GM10248 (cell line): ENCODE data around the gene RABL3.

Experiments used
- CTCF ChIA-PET: fragments of 300-600 bp; sonication (Branson Sonifier 250); formaldehyde crosslinking; extraction: SDS; loops from one replicate; lab custom pipeline; 2021; ENCODE audit warnings: antibody characterized with exemption; lab: Yijun Ruan, JAX
- POLR2A ChIA-PET: fragments of 350-650 bp; sonication (Branson Sonifier 250); formaldehyde crosslinking; extraction: SDS; loops from one replicate; lab custom pipeline; 2020; ENCODE audit warnings: antibody characterized with exemption; lab: Yijun Ruan, JAX
- DNase-seq: peaks from one replicate; pipeline ENCODE4 v3.0.0; 2012; ENCODE audit errors: extremely low spot score
- TF ChIP-seq, protein P1 (sequence below): IDR thresholded peaks from 2 replicates; pipeline ENCODE4 v1.5.1; 2012; ENCODE audit warnings: mild to moderate bottlenecking, low read depth; ENCODE audit errors: extremely low read depth, missing control alignments, control extremely low read depth

RABL3 gene

DNA sequence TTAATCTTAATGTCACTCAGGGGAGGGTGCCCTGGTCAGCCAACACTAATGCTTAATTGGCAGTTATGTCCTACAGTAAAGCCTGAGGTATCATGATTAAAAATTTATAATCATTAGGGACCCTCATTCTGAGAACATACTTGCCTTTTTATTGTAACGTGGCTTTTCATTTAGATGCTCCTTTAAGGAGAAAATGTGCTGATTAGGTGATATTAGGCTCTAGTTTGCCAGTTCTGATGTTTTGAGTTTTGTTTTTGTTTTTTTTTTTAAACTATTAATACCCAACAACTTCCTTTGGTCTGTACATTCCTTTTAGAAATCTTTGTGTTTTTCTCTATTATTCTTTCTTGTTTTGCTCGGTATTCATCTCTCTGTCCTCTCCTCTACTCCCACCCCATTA, 10.5 kb upstream of the RABL3 start:
- TF ChIP-seq, protein P1, sequence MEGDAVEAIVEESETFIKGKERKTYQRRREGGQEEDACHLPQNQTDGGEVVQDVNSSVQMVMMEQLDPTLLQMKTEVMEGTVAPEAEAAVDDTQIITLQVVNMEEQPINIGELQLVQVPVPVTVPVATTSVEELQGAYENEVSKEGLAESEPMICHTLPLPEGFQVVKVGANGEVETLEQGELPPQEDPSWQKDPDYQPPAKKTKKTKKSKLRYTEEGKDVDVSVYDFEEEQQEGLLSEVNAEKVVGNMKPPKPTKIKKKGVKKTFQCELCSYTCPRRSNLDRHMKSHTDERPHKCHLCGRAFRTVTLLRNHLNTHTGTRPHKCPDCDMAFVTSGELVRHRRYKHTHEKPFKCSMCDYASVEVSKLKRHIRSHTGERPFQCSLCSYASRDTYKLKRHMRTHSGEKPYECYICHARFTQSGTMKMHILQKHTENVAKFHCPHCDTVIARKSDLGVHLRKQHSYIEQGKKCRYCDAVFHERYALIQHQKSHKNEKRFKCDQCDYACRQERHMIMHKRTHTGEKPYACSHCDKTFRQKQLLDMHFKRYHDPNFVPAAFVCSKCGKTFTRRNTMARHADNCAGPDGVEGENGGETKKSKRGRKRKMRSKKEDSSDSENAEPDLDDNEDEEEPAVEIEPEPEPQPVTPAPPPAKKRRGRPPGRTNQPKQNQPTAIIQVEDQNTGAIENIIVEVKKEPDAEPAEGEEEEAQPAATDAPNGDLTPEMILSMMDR = no peak
- no peak for DNase-seq
- ChIA-PET CTCF (interaction anchor here (1.1 to 2.0 kb wide), 3 partner anchors 9 to 20 kb away, joined by 3 to 13 read pairs (median 7); no protein-coding TSS in a partner anchor), POLR2A (no interaction called here)

DNA sequence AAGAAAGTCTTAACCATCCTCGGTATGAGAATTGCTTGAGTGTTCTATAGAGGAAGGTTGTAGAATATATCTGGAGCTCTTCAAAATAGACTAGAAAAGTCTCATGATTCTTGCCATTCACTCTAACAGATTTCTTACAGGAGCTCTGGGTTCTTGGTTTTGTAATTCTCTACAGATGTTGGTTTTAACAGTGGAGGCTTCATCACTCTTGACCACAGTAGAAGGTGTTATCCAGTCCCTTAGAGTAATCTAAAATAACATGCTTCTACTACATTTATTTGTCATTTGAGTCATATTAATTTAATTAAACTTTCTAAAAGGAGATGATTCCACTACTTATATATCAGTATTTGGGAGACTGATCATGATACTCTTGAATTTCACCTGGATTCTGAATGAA, 9.9 kb upstream of the RABL3 start:
- TF ChIP-seq, protein P1 = no peak
- CTCF ChIA-PET = no interaction called here
- DNase-seq = no peak
- POLR2A ChIA-PET = no interaction called here

DNA sequence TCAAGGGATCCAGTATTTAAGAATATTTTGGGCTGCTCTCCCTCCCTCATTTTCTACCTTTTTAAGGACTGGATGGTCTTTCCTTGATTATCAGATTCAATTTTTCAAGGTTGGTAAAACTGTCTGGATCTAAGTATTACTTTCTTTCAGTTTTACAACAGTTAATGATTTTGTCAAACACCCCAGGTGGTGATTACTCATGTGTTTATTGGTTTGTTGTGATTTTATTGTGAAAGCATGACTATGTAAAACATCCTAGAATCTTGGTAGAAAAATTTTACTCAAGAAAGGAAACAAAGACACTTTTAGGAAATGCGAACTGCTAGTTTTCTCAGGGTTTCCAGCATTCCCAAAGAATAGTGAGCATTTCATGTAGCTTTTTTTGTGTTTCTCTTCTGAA, 7.5 kb upstream of the RABL3 start:
- CTCF ChIA-PET = no interaction called here
- DNase-seq = no peak
- POLR2A ChIA-PET = interaction anchor here (0.6 kb wide), 1 partner anchor 1298 kb away, joined by 3 read pairs; no protein-coding TSS in a partner anchor
- TF ChIP-seq, protein P1 = no peak

DNA sequence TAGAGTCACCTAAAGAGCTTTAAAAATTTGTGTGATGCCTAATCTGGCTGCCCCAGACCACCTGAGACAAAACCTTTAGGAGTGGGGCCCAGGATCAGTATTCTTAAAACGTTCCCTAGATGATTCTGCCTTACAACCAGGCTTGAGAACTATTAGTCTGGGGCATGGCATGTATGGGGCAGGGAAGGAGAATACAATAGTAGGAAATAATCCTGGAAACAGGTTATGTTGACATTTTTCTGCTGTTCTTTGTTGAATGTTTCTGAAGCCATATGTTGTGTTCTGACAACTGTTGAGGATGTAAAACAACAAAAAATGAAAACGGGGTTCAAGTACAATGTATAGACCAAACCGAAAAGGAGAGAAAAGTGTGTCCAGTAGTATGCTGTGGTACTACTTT, 3.1 kb upstream of the RABL3 start:
- POLR2A ChIA-PET = no interaction called here
- TF ChIP-seq, protein P1 = no peak
- DNase-seq = no peak
- CTCF ChIA-PET = no interaction called here

DNA sequence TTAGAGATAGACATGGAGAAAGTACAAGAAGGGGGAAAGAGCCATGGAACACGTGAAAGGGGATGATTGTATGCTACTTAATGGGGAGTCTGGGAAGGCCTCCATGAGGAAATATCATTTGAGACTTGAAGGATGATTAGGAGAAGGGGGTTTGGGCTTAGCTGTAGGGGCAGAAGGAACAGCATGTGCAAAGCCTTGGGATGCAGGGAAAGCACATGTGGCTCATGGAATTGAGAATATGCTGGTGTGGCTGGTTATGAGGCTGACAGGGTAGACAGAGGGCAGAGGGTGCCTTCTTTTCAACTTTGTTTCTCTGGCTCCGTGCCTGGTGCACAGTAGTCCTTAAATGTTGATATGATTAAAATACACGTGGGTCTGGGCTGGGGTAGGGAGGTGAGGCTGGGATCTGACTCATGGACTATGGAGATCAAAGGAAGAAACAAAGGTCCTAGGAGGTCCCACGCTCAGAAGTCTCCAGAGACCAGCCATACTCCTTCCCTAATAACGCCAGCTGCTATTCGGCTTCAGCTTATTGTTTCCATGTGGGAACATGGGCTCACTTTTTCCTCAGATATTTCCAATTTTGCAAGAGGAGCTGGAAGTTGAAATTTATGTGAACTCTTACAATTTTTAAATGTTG, 1.4 kb upstream of the RABL3 start:
- no peak for DNase-seq
- ChIA-PET CTCF (interaction anchor here (0.9 to 2.0 kb wide), 7 partner anchors 10 to 148 kb away, joined by 3 to 7 read pairs (median 4); partner anchors contain the start of gene NDUFB4), POLR2A (no interaction called here)
- TF ChIP-seq, protein P1 = no peak

DNA sequence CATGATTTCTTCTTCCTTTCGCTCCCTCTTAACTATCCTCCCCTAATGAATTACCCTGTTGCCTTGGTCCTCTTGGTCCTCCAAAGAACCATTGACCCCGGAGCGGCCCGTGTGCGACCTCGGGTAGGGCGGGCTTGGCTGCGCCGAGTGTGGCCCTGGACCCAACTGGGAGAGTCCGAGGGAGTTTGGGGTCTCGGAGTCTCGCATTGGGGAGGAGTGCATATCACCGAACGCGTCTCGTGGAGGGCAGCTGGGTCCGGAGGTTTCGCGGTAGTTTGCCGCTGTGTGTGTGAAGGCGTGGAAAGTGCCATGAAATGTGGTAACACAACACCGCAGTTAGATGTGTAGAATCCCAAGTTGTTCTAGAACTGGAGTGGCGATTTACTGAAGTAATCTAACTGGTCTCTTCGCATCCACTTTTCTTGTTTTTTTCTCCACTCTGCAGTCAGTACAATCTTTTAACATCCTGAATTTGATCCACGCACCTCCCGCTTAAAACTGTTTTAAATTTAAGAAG, 591 bp upstream of the RABL3 start:
- POLR2A ChIA-PET = interaction anchor here (1.6 kb wide), 1 partner anchor 147 kb away, joined by 6 read pairs; the partner anchor contains the start of gene NDUFB4
- TF ChIP-seq, protein P1 = no peak
- no peak for DNase-seq
- CTCF ChIA-PET = interaction anchor here (0.9 to 4.3 kb wide), 4 partner anchors 13 to 147 kb away, joined by 3 to 17 read pairs (median 6); partner anchors contain the start of gene NDUFB4
